Pons (tissue), 1 donor: ENCODE data around the gene KLHL15.
A peak's percentile ranks its signal among the peaks of the same experiment; 100 is the strongest.
"Not testable (repeated sequence)": the region's sequence is repeated elsewhere in the genome, so short reads cannot be mapped to it uniquely, and the experiment has no call there.

Experiments
- DNase-seq: peaks from one replicate; pipeline ENCODE4 v3.0.0-alpha.2; 2016; ENCODE audit warnings: low spot score

The KLHL15 gene, protein sequence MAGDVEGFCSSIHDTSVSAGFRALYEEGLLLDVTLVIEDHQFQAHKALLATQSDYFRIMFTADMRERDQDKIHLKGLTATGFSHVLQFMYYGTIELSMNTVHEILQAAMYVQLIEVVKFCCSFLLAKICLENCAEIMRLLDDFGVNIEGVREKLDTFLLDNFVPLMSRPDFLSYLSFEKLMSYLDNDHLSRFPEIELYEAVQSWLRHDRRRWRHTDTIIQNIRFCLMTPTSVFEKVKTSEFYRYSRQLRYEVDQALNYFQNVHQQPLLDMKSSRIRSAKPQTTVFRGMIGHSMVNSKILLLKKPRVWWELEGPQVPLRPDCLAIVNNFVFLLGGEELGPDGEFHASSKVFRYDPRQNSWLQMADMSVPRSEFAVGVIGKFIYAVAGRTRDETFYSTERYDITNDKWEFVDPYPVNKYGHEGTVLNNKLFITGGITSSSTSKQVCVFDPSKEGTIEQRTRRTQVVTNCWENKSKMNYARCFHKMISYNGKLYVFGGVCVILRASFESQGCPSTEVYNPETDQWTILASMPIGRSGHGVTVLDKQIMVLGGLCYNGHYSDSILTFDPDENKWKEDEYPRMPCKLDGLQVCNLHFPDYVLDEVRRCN

DNA sequence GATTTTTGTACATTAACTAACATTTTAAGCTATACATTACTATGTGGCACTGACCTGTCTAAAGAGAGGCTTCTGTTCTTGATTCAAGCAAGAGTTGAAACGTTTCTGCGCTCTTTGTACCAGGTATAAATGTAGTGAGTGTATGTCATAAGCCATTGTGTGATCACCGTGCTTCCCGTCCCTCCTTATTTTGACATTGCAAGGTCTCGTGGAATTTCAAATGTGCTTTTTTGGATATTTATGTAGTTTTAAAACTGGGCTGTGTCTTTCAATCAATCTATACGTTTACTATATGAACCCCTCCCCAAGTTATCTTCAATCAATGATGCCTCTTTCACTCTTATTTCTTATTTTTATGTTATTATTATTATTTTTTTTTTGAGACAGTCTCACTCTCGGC is at the start of gene KLHL15:
TSS of gene KLHL15 (minus strand) at position 101 of the 400 bp plus-strand sequence. CDS start 20,493 bp downstream, outside the sequence.
- DNase-seq: no peak

- no peak for DNase-seq
Observed at GRCh38 chrX:24069877-24070276, 42.9 kb upstream of the KLHL15 start.

GRCh38 chrX:24063488-24063887 is 36.5 kb upstream of the KLHL15 start:
- no peak for DNase-seq

GRCh38 chrX:24055043-24055356 is 28.0 kb upstream of the KLHL15 start:
- DNase-seq: peak; percentile 1

DNA sequence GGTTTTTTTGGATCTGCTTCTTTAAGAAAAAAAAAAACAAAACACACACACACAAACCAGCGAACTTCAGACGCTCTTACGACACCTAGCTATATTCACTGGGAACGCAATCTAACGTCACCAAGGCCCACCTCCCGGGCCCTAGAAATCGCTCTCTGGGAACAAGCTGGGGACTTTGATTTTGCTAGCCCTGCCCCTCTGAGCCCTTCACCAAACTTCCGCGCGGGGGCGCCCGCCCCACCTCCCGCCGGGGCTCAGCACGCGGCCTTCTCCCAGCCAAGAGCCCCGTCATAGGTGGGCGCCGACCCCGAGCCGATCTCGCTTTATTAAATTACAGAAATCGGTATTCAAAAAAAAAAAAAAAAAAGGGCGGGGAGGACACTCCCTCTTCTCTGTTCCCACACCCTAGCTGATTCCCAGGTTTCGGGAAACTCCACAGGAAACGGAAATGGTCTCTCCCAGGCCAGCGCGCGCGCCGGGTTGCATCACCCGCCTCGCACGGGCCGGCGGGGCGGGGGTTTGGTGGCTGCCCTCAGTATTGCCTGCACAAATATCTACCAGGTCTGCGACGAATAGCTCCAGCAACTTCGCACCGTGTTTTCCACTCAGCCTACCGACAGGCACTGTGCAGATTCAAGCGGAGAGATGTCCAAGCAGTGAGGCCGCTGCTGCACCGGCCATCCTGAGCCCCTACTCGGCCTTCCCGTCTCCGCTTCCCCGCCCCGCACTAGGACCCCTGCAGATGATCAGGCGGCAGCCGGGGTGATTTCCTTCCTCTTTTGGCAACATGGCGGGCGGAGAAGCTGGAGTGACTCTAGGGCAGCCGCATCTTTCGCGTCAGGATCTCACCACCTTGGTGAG is 27.4 kb upstream of the KLHL15 start, which contains the start of gene EIF2S3:
TSS of gene EIF2S3 (plus strand) at position 775 of the 861 bp plus-strand sequence. CDS start at position 788, 13 bp downstream.
- peak; percentile 95 for DNase-seq

DNA sequence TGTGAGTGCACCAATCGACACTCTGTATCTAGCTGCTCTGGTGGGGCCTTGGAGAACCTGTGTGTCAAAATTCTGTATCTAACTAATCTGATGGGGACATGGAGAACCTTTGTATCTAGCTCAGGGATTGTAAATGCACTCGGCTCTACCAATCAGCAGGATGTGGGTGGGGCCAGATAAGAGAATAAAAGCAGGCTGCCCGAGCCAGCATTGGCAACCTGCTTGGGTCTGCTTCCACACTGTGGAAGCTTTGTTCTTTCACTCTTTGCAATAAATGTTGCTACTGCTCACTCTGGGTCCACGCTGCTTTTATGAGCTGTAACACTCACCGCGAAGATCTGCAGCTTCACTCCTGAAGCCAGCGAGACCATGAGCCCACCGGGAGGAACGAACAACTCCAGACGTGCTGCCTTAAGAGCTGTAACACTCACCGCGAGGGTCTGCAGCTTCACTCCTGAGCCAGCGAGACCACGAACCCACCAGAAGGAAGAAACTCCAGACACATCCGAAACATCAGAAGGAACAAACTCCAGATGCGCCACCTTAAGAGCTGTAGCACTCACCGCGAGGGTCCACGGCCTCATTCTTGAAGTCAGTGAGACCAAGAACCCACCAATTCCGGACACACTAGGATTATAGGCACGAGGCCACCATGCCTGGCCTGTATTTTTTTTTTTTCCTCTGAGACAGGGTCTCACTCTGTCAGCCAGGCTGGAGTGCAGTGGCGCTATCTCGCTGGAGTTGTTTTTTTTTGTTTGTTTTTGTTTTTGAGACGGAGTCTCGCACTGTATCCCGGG is 23.7 kb upstream of the KLHL15 start:
- DNase-seq: peak; percentile 1

GRCh38 chrX:24049643-24050042 is 22.7 kb upstream of the KLHL15 start:
- not testable (repeated sequence) for DNase-seq

- not testable (repeated sequence) for DNase-seq
Observed at GRCh38 chrX:24046060-24046459, 19.1 kb upstream of the KLHL15 start.

GRCh38 chrX:24037729-24038128 is 10.7 kb upstream of the KLHL15 start:
- DNase-seq: no peak

DNA sequence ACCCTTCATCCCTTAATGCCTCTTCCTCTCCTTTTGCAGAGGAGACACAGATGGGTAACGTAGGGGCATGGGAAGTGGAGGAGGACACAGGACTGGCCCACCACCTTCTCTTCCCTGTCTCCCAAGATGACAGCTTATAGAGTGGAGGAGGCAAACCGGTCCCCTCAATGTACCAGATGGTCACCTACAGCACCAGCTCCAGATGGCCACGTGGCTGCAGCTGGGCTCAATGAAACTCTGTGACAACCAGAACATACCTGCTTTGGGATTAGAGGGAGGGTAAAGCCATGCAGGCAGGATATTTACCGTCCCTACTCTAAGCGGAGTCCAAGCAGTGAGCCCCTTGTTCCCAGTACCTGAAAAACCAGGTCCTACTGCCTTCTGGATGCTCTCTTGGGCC is 7.5 kb upstream of the KLHL15 start:
- no peak for DNase-seq

- DNase-seq: no peak
Observed at GRCh38 chrX:24030597-24030996, 3.6 kb upstream of the KLHL15 start.

- no peak for DNase-seq
Observed at GRCh38 chrX:24027985-24028384, 999 bp upstream of the KLHL15 start.

DNA sequence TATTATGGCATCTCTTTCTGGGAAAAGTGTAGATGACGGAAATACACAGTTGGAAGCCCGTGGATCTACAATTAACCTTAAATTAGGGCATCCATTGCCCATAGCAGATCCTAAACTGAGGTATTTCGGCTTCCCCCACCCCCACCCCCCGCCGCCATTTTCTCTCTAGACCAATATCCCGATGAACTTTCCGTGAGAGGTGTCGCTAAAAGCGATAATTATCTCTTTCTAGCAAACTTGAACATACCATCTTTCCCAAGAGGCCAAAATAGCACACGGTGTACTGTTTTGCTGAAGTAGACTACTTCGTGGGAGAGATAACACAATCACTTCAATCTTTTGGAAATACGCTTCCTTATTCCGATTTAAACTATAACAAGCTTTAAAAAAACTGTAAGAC is 554 bp downstream of the KLHL15 start:
- peak; percentile 18 for DNase-seq

DNA sequence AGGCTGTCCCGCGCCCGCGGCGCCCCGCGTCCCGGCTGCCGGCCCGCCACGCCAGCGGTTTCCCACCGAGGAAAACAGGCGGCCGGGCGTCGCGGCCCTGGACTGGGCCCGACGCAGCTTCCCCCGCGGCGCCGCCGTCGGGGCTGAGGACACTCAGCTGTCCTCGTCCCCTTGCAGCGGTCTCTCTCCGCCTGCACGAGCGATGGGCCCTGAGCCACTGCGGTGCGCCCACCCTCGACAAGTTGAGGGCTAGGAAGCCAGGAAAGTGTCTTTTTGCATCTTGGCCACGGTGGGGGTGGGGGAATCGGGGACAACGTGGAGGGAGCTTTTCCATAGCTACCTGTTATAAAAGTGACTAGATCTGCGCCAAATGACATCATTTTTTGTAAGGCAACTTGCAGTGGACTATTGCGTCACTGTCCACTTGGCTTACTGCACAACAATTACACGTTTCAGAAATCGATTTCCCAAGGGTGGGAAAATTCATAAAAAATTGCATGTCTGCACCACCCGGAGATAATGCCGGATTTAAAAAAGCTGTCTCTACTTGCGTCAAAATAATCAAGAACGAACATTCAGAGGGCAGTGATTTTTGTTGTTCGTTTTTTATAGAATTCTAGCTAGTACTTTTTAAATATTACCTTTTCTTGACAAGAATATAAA is 1.1 kb downstream of the KLHL15 start:
- DNase-seq: peak; percentile 37

DNA sequence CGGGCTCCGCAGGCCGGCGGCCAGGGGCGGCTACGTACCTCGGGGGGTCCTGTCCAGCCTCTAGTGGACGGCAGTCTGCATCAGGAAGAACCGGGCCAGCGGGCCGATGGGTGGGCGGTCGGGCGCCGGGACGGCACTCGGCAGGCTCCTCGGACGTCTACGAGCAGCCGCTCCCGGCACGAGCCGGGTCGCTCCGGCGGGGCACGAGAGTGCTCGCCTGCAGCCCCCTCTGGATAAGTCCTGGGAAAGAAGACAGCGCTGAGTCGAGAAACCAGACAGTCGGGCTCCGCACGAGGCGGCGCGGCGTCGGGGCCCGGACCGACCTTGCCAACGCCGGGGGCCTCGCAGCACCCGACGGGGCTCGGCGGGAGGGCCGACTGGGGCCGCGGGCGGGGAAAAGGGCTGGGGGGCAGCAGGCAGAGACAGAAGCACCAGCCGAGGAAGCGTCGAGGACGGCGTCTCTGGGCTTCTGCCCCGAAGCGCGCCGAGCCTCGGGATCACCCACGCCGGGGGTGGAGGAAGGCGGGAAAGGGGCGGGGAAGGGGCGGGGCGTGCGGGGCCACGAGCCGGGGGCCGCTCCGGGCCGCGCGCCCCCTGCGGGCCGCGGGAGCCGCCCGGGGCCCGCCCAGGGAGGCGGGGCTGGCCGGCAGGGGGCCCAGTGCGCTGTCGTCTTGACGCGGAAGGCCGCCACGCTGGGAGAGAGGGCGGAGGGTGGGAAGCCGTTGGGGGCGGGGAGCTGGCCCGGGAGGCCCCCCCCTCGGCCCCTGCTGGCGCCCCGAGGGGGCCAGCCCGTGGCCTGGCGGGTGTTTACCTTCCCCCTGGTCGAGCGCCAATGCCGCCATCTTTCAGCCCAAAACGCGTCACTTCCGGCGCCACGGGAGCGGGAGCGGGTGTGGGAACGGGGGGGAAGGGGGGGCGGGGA is 1.9 kb downstream of the KLHL15 start:
- peak; percentile 70 for DNase-seq

GRCh38 chrX:24023972-24024669 is 2.9 kb downstream of the KLHL15 start:
- DNase-seq: peak; percentile 7

DNA sequence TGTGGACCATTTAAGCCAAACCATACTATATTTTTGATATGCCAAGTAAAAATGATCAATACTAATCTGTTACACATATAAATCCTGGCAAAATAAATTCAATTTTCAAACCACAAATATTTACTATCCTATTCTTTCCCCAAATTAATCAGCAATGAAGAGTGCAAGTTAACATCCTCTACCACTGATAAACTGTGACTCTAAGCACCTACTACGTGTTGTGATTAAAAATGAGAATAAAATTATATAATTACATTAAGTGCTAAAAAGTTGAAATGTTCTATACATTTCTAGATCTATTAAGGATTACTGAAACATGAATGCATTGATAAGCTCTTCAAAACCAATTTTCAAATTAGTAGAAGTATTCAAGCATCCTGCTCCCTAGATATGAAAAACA is 3.4 kb downstream of the KLHL15 start:
- no peak for DNase-seq

DNA sequence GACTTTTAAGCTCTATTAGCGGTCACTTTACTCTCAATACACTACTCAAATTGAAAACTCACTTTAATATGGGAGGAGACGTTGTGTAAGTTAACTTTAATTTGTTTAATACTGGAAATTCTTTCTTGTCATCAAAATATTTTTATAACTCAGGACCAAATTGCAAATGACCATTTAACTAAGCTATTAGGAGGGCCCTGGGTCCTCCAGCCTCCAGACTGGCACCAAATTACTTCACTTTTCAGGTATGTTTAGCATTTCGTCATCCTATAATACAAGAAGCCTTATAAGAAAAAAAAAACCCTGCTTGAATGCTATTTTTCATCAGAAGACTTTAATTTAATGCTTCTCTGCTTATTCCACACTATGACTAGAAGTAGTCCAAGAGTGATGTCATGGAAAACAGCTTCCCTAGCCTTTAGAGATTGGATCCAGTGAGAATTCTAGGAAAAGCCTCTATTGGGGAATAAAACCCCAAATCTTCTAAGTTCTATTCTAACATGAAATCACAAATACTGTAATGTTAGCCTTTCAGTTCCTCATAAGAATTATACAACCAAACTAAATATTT is 6.6 kb downstream of the KLHL15 start:
- no peak for DNase-seq

- DNase-seq: no peak
Observed at GRCh38 chrX:24019448-24019847, 7.5 kb downstream of the KLHL15 start.
